Measurements from ENCODE around the gene HBA1.

- TF ChIP-seq CTCF (IDR thresholded peaks at IDR 0.05), result no peak
- TF ChIP-seq POLR2A (IDR thresholded peaks at IDR 0.05), result no peak
These were observed 18.0 kb downstream of the HBA1 start for GRCh38 chr16:194516-194915.

All from Peyer's patch (tissue), 4 donors.